Pancreas (tissue), 10 donors: Measurements from ENCODE around the gene PTPRQ. TPM values are rescaled to one million over a fixed set of nuclear protein-coding genes. Genes with fewer than 3 reads are reported as not detected.

ENCODE experiments used
- ATAC-seq, 4 donors: fragments of 200-7000 bp; cut with Tn5 transposase; one replicate each; pipeline versions ENCODE4 v1.8.0 to v1.9.1; 2020; ENCODE audit warnings: mild to moderate bottlenecking in 4 of 4, moderate library complexity in 4 of 4
- DNase-seq, 6 donors: peaks; one replicate each; pipeline ENCODE4 v3.0.0-alpha.2; 2020
- FAIRE-seq: peaks from 2 replicates; lab custom pipeline; 2012; peaks lifted over from hg19 to GRCh38; lab: Jason Lieb, UNC
- H3K27ac ChIP-seq, 4 donors: fragments of 200-600 bp; sonication (generic); 1 replicate in 3 of 4; 2 replicates in 1 of 4; pipeline versions ENCODE4 v1.5.0 to v1.8.0; 2020
- H3K27me3 ChIP-seq, 4 donors: fragments of 200-600 bp; one replicate each; pipeline ENCODE4 v1.8.0; 2021
- H3K36me3 ChIP-seq, 3 donors: fragments of 200-600 bp; sonication (generic) in 1 of 3; one replicate each; pipeline versions ENCODE4 v1.5.0 to v1.8.0; 2020 to 2021
- H3K4me1 ChIP-seq, 3 donors: fragments of 200-600 bp; one replicate each; pipeline ENCODE4 v1.8.0; 2021
- H3K4me3 ChIP-seq, 4 donors: fragments of 200-600 bp; sonication (generic) in 2 of 4; one replicate each; pipeline versions ENCODE4 v1.5.0 to v1.8.0; 2020 to 2021
- H3K9me3 ChIP-seq, 4 donors: fragments of 200-600 bp; one replicate each; pipeline ENCODE4 v1.8.0; 2021
- WGBS, 2 donors: extraction: QIAGEN DNeasy Blood & Tissue Kit; methylation state at CpG; one replicate each; pipeline ENCODE4 v1.1.7; 2013; 5-methylcytosine and 5-hydroxymethylcytosine counted together
- intact Hi-C, 3 donors: fragments of 100-400 bp; cut with DNase I; formaldehyde crosslinking; loops; one replicate each; pipeline versions ENCODE4 v1.11.1 to v1.14.2; 2022
- polyA plus RNA-seq, 2 donors: library from polyadenylated mRNA; stranded (reverse); fragments of 200-250 nt; gene quantifications; one replicate each; pipeline ENCODE4 v1.2.3, GENCODE V29; 2013
- total RNA-seq, 6 donors: library from RNA; stranded (reverse); fragmentation: NEBNext Ultra II Directional in 4 of 6; extraction: Animal tissue kit (Norgen Biotek cat#: 25700) in 4 of 6; gene quantifications; one replicate each; pipeline versions ENCODE4 v1.2.1 to v1.2.4, GENCODE V29; 2021 to 2023
- TF ChIP-seq, protein P1 (sequence below), 4 donors: fragments of 200-600 bp; sonication (generic) in 3 of 4; IDR thresholded peaks; one replicate each; pipeline versions ENCODE4 v1.5.0 to v1.8.0; 2021; ENCODE audit warnings: antibody characterized with exemption in 4 of 4
- donor health status: healthy with polysubstance abuse.
- donor health status: DM: no; HTN: no; CAD: no; lungs with moderate emphysema.
- donor health status: DM: no; HTN: no; CAD: no.
- donor health status: control.
- donor health status: control.
- donor health status: Bipolar disorder and iron deficiency.
- donor health status: DM: yes; HTN: yes; CAD: no.
- donor health status: DM: no; HTN: no; CAD: no.
- donor health status: DM: no; HTN: no; CAD: no.
- donor health status: DM: yes; HTN: yes; CAD: no.

Gene PTPRQ
- total and polyA plus RNA-seq, 8 donors: 0.09 to 0.91 (median 0.43) TPM

- H3K9me3 ChIP-seq: no peaks in the 10 kb centered on the region
- intact Hi-C loops: no loop called here
- H3K27me3 ChIP-seq: no peaks in the 10 kb centered on the region
- no peak overlapping the region for H3K4me3 ChIP-seq
- DNase-seq (no peak), ATAC-seq (no peak), FAIRE-seq (no peak)
- no peak overlapping the region for H3K27ac ChIP-seq
- TF ChIP-seq, protein P1, sequence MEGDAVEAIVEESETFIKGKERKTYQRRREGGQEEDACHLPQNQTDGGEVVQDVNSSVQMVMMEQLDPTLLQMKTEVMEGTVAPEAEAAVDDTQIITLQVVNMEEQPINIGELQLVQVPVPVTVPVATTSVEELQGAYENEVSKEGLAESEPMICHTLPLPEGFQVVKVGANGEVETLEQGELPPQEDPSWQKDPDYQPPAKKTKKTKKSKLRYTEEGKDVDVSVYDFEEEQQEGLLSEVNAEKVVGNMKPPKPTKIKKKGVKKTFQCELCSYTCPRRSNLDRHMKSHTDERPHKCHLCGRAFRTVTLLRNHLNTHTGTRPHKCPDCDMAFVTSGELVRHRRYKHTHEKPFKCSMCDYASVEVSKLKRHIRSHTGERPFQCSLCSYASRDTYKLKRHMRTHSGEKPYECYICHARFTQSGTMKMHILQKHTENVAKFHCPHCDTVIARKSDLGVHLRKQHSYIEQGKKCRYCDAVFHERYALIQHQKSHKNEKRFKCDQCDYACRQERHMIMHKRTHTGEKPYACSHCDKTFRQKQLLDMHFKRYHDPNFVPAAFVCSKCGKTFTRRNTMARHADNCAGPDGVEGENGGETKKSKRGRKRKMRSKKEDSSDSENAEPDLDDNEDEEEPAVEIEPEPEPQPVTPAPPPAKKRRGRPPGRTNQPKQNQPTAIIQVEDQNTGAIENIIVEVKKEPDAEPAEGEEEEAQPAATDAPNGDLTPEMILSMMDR (IDR thresholded peaks at IDR 0.05): no peak
- H3K36me3 ChIP-seq: no peaks in the 10 kb centered on the region
- H3K4me1 ChIP-seq: no peaks in the 10 kb centered on the region
- 71 to 77% methylated on average over 7 of the region's 7 CpGs for WGBS, 2 donors
Observed at GRCh38 chr12:80698256-80698655, 254.2 kb downstream of the PTPRQ start.

DNA sequence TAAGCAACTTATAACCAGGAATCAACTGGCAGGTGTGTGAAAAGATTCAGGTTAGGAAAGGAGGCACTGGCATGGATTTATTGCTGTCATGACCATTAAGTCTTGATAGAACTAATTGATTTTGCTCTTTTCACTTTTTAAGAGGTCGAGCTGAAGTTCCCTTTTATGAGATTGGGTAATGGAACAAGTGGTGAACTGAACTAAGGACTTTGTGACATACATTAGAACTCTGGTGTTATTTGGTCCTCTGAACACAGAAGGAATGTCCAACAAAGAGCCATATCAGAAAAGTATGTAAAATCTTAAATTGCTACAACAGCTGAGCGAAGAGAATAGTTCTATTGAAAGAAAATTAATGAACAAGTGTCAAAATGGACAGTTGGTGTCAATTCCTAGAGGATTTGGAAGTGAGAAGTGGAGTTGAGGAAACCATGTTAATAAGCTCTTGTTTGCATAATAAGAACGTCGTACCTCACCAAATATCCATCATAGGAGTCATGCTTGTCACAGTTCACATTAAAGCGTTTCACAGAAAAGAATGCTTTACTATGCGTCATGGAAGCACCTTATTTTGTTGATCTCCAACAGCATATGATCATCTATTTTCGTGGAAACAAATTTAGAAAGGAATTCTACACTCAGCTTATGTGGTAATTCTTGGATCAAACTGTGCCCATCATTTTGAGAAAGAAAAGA is 255.0 kb downstream of the PTPRQ start:
- Histone ChIP-seq H3K9me3 (no peaks in the 10 kb centered on the region), H3K27me3 (no peaks in the 10 kb centered on the region), H3K36me3 (no peaks in the 10 kb centered on the region), H3K27ac (no peak overlapping the region), H3K4me1 (no peaks in the 10 kb centered on the region), H3K4me3 (no peak overlapping the region)
- DNase-seq (no peak), ATAC-seq (no peak), FAIRE-seq (no peak)
- intact Hi-C loops: no loop called here
- TF ChIP-seq, protein P1 (IDR thresholded peaks at IDR 0.05): no peak
- 58 to 64% methylated on average over 7 of the region's 7 CpGs for WGBS, 2 donors

GRCh38 chr12:80700327-80700726 is 256.3 kb downstream of the PTPRQ start:
- H3K27ac ChIP-seq: no peak overlapping the region
- H3K36me3 ChIP-seq: no peaks in the 10 kb centered on the region
- no peaks in the 10 kb centered on the region for H3K27me3 ChIP-seq
- H3K4me3 ChIP-seq: no peak overlapping the region
- DNase-seq (no peak), FAIRE-seq (no peak), ATAC-seq (no peak)
- no peaks in the 10 kb centered on the region for H3K4me1 ChIP-seq
- WGBS, 2 donors: 70 to 73% methylated on average over 2 of the region's 2 CpGs
- no peaks in the 10 kb centered on the region for H3K9me3 ChIP-seq
- TF ChIP-seq, protein P1 (IDR thresholded peaks at IDR 0.05): no peak
- intact Hi-C loops: no loop called here

DNA sequence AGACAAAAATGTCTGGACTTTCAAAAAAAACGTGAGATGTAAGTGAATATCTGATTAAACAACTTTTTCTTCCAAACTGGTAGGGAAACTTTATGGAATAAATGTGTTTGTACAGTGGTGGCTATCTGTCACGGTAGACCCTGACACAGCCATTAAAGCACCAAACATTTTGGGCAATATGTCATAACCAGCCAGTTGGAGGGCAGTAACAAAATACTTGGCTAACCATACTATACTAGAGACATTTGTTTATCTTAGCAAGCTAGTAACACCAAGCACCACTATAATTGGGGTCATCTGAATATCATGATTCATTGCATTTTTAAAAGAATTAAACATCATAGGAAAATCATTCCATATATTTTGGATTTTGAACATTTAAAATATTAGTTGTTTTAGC is 257.4 kb downstream of the PTPRQ start:
- 55 to 57% methylated on average over 2 of the region's 2 CpGs for WGBS, 2 donors
- TF ChIP-seq, protein P1 (IDR thresholded peaks at IDR 0.05): no peak
- FAIRE-seq: no peak

More for the DNA sequence above, 257.4 kb downstream of the PTPRQ start:
- no peaks in the 10 kb centered on the region for H3K9me3 ChIP-seq
- ATAC-seq: no peak
- no peak for DNase-seq
- H3K27ac ChIP-seq: no peak overlapping the region
- intact Hi-C loops: no loop called here
- H3K36me3 ChIP-seq: no peaks in the 10 kb centered on the region
- H3K4me3 ChIP-seq: no peak overlapping the region
- H3K4me1 ChIP-seq: no peaks in the 10 kb centered on the region
- H3K27me3 ChIP-seq: no peaks in the 10 kb centered on the region
